ENCODE data around the gene BICD2. TPM values are rescaled to one million over a fixed set of nuclear protein-coding genes. Genes with fewer than 3 reads are reported as not detected.

BICD2 gene
- total RNA-seq, 1 donor: 40.6 TPM

GRCh38 chr9:92762781-92763708 lies 1.6 kb downstream of the BICD2 start:
- no peak for DNase-seq (ENCODE audit: low read depth)

DNA sequence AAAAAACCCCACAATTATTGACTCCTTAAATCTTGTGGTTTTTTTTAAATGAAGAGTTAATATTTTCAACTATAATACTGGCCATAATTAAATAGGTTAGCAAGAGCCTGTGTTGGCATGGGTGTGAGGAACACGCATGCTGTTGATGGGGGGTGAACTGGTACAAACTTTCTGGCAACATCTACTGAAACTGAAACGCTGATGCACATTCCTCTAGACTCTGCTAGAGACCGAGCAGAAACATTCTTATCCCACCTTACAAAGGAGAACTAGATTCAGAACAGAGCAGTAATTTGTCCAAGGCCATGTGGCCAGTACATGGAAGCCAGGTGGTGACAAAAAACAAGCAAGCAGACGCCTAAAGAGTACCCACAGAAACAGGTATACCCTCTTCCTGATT lies 2.4 kb downstream of the BICD2 start:
- DNase-seq (ENCODE audit: low read depth): no peak
- TF ChIP-seq, protein P1, sequence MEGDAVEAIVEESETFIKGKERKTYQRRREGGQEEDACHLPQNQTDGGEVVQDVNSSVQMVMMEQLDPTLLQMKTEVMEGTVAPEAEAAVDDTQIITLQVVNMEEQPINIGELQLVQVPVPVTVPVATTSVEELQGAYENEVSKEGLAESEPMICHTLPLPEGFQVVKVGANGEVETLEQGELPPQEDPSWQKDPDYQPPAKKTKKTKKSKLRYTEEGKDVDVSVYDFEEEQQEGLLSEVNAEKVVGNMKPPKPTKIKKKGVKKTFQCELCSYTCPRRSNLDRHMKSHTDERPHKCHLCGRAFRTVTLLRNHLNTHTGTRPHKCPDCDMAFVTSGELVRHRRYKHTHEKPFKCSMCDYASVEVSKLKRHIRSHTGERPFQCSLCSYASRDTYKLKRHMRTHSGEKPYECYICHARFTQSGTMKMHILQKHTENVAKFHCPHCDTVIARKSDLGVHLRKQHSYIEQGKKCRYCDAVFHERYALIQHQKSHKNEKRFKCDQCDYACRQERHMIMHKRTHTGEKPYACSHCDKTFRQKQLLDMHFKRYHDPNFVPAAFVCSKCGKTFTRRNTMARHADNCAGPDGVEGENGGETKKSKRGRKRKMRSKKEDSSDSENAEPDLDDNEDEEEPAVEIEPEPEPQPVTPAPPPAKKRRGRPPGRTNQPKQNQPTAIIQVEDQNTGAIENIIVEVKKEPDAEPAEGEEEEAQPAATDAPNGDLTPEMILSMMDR (IDR thresholded peaks at IDR 0.05; ENCODE audit: insufficient read depth, low read depth, low read length): no peak
- no peak overlapping the region for H3K4me3 ChIP-seq (ENCODE audit: low read depth, low read length)

More at GRCh38 chr9:92762781-92763708, 1.6 kb downstream of the BICD2 start:
- TF ChIP-seq, protein P1 (IDR thresholded peaks at IDR 0.05; ENCODE audit: insufficient read depth, low read depth, low read length): no peak
- peak overlapping the region; percentile 90 for H3K4me3 ChIP-seq (ENCODE audit: low read depth, low read length)

- TF ChIP-seq, protein P1 (IDR thresholded peaks at IDR 0.05; ENCODE audit: insufficient read depth, low read depth, low read length): no peak
- DNase-seq (ENCODE audit: low read depth): no peak
These were observed 2.9 kb downstream of the BICD2 start for GRCh38 chr9:92761686-92762085.

DNA sequence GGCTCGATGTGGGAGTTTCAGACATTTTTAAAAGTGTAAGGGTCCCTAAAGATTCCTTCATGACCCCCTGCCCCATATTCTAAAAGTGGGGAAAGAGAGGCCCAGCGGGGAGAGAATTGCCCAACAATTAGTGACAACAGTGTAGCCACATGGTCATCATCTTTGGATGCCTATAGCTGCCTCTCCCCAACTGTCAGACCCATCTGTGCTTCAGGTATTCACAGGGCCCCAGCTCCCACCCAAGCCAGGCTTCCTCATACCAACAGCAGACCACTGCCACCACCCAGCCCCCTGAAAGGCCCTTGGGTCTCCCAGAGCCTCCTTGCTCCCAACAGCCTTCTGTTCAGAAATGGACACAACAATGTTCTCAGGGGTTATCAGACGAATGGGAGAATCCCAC lies 4.1 kb downstream of the BICD2 start:
- no peak overlapping the region for H3K4me3 ChIP-seq (ENCODE audit: low read depth, low read length)
- TF ChIP-seq, protein P1 (IDR thresholded peaks at IDR 0.05; ENCODE audit: insufficient read depth, low read depth, low read length): no peak
- DNase-seq (ENCODE audit: low read depth): no peak

More at GRCh38 chr9:92761686-92762085, 2.9 kb downstream of the BICD2 start:
- no peak overlapping the region for H3K4me3 ChIP-seq (ENCODE audit: low read depth, low read length)

DNA sequence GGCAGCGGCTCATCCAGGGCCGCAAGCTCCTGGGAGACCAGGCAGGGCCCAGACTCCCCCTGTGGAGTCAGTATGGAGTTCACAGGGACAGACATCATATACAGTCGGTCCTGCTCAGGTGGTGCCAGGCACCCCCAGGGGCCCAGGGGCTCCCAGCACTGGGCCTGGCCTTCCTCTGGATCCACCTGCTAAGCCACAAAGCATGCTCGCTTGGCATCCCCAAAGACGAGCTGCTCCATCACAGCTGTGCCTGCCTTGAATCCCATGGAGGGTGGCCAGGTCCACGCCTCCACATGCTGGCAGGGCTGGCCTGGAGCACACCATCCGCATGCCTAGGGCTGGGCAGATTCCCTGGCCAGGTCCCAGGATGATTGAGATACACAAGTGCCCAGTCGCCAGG lies 4.6 kb downstream of the BICD2 start:
- TF ChIP-seq, protein P1 (IDR thresholded peaks at IDR 0.05; ENCODE audit: insufficient read depth, low read depth, low read length): no peak
- no peak for DNase-seq (ENCODE audit: low read depth)
- H3K4me3 ChIP-seq (ENCODE audit: low read depth, low read length): no peak overlapping the region

- no peak overlapping the region for H3K4me3 ChIP-seq (ENCODE audit: low read depth, low read length)
- no peak for DNase-seq (ENCODE audit: low read depth)
These were observed 5.2 kb downstream of the BICD2 start for GRCh38 chr9:92759446-92759845.

More at GRCh38 chr9:92759446-92759845, 5.2 kb downstream of the BICD2 start:
- TF ChIP-seq, protein P1 (IDR thresholded peaks at IDR 0.05; ENCODE audit: insufficient read depth, low read depth, low read length): no peak

Data from fibroblast of villous mesenchyme (primary cell).